ENCODE measurements around the gene VAV2.
A peak's percentile ranks its signal among the peaks of the same experiment; 100 is the strongest.

Gene VAV2

DNA sequence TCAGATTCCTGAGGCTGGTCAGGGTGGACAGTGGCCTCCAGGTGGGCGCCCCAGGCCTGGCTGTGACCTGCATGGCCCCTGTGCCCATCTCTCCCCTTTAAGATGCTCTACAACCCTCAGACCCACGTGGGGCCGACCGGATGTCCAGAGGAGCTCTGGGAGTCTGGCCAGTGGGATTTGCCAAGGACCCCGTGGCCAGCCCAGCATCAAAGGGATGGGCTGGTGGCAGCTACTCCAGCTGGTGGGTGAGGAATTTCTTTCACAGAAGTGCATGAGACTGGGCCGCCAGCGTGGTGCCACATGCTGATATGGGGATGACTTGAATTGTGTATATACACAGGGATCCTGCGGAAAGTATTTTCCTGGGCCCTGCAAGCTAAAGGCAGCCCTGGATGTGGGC, 159.2 kb downstream of the VAV2 start:
- no peak for DNase-seq

DNA sequence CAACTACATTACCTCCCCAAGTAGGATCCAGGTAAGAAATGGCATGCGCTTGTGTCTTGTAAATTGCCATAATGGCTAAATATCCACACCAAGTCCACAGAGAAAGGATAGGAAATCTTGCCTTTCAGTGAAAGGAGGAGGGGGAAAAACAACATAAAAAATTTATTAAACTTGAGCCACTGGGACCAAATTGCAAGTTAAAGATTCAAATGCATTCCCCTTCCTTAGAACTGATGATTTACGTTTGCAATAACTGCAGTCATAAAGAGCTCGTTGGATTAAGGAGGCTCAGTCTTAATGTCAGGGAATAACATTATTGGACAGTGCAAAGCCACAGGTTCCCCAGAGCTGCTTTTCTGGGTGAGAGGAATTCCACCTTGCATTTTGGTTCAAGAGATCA, 161.4 kb downstream of the VAV2 start:
- no peak for DNase-seq

DNA sequence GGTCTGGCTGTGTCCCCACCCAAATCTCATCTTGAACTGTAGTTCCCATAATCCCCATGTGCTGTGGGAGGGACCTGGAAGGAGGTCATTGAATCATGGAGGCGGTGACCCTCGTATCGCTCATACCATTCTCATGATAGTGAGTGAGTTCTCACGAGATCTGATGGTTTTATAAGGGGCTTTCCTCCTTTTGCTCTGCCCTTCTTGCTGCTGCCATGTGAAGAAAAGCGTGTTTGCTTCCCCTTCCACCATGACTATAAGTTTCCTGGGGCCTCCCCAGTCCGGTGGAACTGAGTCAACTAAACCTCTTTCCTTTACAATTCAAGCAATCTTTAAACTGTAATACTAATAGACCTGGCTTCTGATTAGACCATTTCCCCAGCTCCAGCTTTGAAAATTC, 161.8 kb downstream of the VAV2 start:
- no peak for DNase-seq

DNA sequence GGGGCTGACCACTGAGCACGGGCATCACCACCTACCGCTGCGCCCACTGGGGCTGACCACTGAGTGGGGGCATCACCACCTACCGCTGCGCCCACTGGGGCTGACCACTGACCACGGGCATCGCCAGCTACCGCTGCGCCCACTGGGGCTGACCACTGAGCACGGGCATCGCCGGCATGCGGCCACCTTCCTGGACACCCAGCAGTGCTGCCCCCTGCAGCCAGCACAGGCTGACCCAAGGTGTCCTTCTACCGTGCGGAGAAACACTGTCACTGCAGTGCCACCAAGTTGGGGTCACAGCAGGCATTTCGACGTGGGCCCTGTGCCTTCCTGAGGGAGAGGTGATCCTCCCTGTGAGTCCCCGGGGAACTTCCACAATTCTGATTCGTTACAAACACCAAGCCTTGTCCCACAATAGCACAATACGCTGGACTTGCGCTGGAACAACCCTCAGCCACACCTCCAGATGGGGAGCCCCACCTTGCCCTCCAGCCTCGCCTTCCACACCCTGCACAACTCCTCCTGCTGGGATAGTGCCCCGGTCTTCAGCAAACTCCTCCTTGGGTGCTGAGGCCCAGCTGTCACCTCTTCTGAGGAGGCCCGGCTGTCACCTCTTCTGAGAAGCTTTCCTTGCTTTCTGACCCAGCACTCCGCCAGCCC, 163.7 kb downstream of the VAV2 start:
- DNase-seq, result no peak

DNA sequence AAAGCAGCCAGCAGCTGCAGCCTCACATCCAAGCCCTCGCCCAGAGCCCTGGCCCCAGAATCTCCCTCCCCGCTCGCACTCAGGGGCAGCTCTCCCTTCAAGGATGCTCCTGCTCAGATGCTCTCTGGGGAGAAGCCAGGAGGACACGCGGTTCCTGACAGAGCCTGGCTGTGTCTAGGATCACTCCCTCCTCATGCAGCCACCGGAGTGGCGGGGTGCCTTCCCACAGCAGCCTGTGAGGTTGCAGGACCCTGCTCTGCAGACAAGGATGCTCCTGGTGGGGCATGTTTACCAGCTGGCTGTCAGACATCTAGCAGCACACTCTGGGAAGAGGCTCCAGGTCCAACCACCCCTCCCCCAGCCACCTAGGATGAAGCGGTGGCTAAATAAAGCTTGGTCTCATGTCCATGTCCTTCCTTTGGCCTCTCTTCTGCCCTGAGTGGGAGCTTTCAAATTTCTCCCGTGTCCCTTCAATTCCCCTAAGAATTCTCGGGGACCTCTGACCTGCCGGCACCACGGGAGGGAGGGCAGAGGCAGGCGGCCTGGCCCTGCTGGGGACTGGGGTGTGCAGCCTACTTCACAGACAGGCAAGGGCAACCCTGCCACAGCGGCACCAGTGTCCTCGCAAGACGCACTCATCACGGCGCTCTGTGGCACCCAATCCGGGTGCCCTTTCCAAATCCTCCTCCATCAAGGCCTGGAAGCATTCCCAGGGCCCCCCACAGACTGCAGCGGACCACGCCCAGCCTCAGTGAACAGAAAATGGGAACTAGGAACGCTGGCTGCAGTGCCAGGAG, 165.6 kb downstream of the VAV2 start:
- no peak for DNase-seq

DNA sequence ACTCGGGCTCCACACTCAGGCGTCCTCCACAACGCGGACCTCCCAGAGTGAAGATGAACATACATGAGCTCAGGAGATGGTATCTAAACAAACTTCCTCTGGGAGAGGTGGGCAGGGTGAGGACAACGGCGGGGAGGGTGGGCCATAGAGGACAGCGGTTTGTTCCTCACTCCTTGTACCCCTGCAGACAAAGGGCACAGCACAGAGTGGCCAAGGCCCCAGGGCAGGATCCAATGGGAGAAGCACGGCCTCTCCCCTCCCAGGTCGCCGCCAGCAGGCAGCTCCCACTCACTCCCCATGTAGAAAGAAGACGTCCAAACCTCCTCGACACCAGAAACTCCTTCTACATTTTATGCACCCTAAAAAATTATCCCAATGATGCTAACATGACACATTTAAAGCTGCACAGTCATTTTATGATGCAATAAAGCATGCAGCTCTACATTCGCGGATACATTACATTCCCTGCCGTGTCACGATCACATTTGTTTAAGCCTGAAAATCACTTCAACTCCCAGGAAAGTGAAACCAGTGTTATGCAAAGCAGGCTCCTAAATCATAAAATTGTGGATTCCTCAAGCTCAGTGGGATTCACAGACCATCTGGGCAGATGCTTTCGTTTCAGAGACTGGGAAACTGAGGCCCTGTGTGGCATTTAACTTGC, 166.4 kb downstream of the VAV2 start:
- peak; percentile 52 for DNase-seq

DNA sequence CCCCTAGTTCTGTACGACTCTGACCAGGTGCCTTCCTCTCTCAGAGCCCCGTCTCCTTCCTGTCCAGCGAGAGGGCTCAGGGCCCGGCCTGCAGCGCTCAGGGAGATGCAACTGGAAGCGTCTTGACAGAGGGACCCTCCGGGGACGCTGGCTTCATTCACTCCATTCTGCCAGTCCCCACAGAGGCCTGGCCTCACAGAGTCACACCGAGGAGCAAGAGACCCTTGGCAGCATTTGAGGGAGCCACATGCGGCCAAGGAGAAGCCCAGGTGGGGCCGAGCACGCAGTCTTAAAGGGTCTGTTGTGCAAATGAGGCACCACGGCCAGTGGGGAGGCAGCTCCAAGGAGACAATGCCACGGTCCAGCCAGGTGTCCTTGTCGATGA, 167.3 kb downstream of the VAV2 start:
- DNase-seq, result no peak

DNA sequence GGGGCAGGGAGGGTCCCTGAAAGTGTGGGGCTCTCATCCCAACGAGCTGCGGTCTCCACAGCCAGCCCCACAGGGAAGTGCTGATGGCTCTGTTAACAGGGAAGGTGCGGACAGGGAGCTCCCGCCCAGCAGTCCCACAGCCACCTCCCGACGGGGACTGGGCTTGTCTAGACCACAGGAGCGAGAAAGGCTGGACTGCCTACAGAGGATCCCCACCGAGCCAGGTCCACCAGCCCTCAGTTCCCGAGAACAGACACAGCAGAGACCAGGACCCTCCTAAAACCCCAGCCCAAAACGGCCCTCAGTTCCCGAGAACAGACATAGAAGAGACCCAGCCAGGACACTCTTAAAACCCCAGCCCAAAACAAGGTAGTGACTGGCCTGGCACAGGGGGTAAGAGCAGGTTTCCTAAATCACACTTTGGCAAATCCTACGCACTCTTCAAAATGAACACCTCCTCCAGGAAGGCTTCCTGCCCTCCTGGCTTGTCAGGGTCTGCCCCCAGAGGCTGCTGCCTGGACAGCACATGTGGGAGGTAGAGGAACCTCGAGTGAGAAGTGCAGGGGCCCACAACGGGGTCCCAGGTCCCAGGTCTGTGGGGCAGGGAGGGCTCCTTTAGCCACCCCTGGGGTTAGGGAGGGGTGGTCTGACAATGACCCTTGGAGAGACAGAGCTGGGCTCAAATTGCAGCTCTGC, 167.9 kb downstream of the VAV2 start:
- DNase-seq, result no peak

DNA sequence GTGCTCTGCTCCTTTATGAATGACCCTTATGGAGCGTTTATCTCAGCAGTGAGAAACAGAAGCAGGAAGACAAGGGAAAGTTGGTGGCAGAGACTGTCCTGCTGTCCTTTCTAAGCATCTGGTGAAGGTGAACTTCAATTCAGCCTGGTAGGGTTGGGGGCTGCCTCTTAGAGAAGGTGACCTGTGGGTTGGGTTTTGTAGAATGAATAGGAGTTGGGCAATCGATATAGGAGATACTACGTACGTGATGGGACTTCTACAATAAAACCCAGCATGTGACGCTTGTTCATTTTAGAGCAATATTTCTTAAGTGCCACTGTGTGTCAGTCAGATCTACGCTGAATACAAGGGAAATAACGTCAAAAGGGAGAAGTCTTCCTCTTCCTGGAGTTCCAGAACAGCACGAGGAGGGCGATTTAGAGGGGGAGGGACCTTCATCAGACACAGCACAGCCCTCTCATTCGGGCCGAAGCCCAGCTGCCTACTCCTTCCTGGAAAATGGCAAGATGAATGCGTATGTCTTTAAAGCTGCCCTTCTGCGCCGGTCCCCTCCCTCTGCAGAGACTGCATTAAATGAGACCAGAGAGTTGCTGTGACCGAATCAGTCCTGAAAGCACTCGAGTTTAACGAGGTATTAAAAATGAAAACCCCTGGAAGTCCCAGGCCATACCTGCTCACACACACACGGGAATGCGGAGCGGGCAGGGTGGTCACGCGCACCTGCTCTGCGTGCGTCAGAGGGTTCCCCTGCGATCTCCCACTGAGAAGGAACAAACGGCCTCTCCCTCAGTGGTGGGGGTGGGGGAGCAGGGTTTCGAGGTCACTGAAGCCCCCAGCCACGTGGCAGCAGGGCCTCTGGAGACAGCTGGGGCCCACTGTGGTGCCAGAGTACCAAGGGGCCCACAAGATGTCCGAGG, 168.7 kb downstream of the VAV2 start:
- no peak for DNase-seq

DNA sequence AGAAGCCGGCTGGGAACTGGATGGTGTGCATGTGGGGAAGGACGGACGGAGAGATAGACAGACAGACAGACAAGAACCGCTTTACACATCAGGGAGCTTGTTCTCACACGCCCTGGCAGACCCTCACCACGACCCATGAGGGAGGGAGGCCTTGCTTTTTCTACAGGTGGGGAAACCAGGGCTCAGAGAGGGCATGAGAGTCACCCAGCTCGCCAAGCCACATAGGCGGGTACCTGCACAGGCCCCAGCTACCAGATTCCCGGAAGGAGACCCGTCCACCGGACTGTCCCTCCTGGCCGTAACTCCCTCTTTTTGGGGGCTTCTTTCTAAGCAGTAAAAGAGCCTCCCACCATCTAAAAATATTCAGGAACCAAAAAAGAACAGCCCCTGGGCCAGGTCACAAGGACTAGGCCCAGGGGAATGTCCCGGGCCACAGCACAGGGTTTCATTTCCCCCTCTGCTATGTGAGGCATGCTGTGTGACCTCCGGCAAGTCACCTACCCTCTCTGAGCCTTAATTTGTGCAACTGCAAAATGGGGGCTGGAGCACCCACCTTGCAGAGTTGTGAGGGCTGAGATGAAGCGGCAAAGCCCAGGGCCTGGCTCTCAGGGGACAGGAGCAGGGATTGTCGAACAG, 169.6 kb downstream of the VAV2 start:
- DNase-seq, result no peak

DNA sequence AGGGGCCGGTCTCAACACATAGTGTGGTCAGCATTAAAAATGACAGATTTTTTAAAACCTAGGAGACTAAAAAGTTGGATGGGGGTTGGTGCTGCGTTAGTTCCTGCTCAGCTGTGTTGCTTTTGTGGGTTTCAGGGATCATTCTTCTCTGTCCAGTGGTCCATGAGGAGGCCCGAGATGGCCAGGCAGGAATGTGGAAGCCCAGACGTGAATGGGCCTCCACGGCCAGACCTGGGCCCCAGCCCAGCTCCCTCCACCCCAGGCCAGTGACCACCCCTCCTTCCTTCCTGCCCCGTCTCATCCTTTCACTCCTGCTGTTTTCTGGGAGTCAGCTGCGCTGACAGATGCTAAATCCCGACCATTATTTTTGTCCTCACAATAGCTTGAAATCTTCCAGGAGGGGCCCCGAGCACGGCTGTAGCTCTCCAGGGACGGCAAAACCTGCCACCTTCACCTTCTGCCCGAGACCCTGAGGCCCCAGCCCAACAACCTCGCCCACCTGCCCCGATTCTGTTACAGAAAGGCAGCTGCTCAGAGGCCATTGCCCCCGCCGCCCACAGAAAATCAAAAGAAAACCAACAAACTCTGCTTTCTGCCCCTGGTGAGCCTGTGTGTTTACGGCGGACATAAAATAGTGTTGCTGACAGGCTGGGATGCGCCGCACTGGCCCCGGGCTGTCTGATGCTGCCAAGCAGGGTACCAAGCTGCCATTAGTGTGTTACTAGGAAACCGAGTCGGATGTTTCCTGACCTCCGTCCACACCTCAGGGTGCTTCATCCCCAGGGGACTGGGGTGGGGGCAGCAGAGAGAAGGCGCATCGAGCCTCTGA, 170.3 kb downstream of the VAV2 start:
- DNase-seq, result no peak

DNA sequence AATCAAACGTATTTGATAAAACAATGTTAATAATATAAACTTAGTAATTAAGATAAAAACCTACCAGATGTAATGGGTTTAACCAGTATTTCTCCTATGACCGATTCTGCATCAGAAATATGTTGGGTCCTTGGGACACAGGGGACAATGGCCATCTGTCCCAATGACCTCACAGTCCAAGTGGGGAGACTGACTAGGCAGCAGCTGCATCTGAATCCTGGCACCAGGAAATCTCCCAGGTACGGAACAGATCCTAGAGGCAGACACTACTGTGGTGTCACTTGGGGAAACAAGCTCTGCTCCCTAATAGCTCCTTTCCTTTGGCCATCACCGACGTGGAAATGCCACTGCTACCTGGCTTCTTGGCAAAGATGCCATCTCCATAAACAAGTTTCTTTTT, 172.2 kb downstream of the VAV2 start:
- no peak for DNase-seq

DNA sequence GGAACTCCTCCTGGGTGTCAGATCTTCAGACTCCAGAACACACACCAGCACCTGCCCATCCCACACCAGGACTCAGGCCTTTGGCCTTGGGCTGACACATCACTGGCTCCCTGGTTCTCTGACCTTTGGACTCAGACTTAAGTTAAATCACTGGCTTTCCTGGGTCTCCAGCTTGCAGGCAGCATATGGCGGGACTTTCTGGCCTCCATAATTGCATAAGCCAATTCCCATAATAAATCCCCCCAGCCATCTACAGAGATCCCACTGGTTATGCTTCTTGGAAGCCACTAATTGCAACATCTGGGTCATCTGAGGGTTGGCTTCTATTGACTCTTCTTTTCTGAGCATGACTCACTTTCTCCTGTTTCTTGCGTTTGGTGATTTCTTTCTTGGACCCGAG, 173.7 kb downstream of the VAV2 start:
- no peak for DNase-seq

DNA sequence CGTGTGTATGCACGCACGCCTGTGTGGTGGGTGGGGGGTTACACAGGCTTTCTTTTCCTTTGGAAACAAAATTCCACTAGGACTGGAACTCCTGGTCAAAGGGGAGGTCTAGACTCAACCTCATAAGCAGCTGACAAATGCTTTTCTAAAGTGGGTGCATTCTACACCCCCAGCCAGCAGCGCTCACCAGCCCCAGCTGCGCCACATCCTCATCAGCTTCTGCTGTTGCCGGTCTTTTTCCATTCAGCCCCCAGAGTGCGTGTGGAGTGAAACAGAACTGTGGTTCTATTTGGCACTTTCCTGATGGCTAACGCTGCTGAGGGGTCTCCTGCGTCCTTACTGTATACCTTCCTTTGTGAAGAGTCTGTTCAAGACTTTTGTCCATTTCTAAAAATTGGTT, 176.3 kb downstream of the VAV2 start:
- no peak for DNase-seq

DNA sequence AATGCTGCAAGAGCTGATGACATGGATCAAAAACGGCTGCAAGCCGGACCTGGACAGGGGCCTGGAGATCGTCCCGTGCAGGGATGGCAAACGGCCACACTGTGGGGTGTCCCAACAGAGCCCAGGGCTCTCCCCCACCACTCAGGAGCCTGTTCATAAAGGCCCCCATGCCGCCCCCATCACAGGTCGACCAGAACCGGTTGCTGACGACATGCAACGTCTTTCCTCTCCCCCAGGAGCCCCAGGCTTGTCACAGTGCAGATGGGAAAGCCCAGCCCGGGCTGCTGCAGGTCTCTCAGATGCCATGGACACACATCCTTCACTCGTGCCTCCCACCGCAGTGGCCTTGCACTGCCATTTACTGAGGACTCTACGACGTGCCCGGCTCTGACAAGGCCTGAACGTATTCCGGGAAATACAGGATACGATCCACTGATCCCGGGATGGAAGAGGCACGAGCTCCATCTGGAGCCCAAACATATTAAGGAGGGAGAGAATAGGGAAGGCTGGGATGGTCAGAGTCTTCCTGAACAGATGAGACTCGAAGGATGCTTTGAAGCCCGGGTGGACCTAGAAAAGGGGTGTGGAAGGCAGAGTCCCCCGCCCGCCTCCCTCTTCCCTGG, 177.4 kb downstream of the VAV2 start:
- DNase-seq, result no peak

DNA sequence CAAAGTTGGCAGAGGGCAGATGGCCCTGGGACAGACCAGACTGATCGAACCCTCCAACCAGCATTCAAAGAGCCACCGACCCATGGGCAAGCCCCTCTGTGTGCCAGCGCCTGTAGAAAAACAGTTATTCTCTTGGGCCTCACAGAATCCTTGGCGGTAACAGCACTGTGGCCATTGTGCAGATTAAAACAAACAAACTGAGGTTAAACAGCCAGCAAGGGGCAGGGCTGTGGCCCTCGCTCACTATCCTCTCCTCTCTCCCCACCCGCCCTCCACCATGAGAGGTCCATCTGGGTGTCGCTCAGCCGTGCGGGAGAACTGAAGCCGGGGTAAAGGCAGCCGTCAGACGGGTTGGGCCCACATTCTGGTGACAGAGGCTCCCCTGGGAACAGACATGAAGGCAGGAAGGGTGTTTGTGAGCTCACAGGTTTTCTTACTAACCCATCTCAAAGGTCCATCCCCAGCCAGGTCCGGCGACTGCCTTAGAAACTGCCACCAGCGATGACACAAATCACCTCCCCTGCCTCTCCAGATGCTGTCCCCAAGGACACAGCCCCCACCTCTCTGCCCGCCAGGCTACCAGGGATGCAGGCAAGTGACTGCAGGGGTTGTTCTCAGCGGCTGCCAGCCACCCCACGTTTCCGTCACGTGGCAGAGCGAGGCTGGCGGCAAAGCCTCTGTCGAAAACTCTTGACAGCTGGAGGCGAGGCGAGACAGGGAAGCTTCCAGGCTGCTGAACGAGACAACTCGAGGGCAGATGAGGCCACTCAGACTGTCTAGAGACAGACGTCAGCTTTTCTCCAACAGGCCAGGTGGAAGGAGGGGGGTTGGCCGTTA, 178.2 kb downstream of the VAV2 start:
- no peak for DNase-seq

DNA sequence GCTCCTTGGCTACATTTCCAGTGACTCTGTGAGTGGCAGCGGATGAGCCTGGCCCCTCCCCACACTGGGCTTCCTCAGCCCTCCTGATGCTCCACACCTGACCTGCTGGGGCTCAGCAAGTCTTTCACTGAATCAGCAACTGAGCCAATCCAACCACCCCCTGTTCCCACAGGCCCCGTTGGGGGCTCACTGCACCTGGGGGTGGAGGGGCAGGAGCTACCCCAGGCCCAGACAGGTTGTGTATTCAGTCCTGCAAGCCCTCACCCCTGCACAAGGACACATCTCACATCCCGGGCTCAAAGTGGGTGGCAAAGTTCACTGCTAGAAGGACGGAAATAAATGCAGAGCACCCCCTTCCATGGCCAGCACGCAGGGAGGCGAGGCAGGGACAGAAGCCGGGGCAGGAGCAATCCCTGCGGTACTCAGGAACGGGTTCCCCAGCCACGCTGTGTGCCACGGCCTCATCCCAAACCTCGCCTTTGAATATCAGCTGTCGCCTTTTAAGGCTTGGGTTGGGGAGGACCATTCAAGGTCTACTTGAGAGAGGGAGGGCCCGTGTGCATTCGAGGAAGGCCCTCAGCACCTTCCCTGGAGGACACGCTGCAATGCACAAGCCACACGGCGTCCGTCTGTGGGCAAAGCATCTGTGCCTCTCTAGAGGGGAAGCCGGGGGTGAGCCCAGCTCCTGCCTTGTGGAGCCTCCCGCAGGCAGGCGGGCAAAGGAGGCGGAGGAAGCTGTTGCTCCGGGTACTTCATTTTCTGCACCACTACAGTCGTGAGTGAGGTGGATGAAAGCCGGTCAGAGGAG, 179.0 kb downstream of the VAV2 start:
- no peak for DNase-seq

DNA sequence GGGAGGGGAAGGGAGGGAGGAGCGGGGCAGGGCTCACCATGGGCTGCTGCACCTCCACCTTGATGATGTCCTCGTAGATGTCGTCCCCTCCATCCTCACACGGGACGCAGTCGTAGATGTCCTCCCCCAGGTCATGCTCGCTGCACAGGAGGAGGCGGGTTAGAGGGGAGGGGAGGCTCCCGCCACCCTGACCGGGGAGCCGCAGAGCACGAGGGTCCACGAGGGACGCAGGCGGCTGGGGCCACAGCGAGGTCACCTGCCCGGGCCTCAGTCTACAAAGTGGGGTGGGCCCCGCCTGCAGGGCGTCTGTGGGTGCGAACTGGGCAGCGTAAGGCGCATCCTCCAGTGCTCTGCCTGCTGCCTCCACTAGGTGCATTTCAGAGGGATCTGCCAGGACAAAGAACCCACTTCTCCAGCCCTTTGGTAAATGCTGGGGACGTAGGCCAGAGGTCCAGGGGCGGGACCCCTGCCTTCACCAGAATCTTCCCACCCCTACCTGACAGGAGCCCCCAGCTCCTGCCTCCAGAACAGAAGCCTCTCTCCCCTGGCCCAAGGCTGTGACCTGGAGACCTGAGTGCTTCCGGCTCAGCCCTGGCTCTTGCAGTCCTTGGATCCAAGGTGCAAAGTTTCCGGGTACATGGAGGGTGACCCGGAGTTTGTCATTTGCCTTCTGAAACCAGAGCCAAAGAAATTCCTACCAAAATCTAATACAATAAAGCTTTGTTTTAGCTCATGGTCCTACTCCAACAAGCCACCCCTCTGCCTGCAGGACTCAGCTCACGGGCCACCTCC, 179.9 kb downstream of the VAV2 start:
- DNase-seq, result no peak
